ENCODE results near the gene POLR2L.

POLR2L gene

GRCh38 chr11:837189-837989 is 4.9 kb downstream of the POLR2L start:
- DNase-seq = no peak

- no peak for DNase-seq
Observed at GRCh38 chr11:836700-837099, 5.6 kb downstream of the POLR2L start.

- DNase-seq = no peak
Observed at GRCh38 chr11:836274-836673, 6.1 kb downstream of the POLR2L start.

- no peak for DNase-seq
Observed at GRCh38 chr11:834371-835316, 7.7 kb downstream of the POLR2L start.

GRCh38 chr11:833849-834311 is 8.4 kb downstream of the POLR2L start:
- no peak for DNase-seq

- no peak for DNase-seq
Observed at GRCh38 chr11:833114-833791, 9.1 kb downstream of the POLR2L start.

GRCh38 chr11:832529-833113 is 9.7 kb downstream of the POLR2L start, which contains the start of gene CD151:
Gene CD151 (plus strand): TSS chr11:832952. CDS start chr11:836070, 3,118 bp downstream.
- peak; percentile 55 for DNase-seq

GRCh38 chr11:831961-832528 is 10.3 kb downstream of the POLR2L start:
- no peak for DNase-seq

GRCh38 chr11:831118-831864 is 11.0 kb downstream of the POLR2L start:
- no peak for DNase-seq

- DNase-seq = peak; percentile 71
Observed at GRCh38 chr11:830295-831117, 11.8 kb downstream of the POLR2L start.

- no peak for DNase-seq
Observed at GRCh38 chr11:829847-830294, 12.5 kb downstream of the POLR2L start.

GRCh38 chr11:829176-829846 is 13.0 kb downstream of the POLR2L start:
- no peak for DNase-seq

GRCh38 chr11:828506-829175 is 13.7 kb downstream of the POLR2L start:
- DNase-seq = no peak

GRCh38 chr11:827897-828192 is 14.5 kb downstream of the POLR2L start, which contains the start of gene CRACR2B:
Gene CRACR2B (plus strand): TSS chr11:827919. CDS start chr11:828608, 689 bp downstream.
- no peak for DNase-seq

GRCh38 chr11:827146-827896 is 15.0 kb downstream of the POLR2L start:
- DNase-seq = no peak

- no peak for DNase-seq
Observed at GRCh38 chr11:826836-827145, 15.5 kb downstream of the POLR2L start.

GRCh38 chr11:826227-826621 is 16.1 kb downstream of the POLR2L start:
- no peak for DNase-seq

GRCh38 chr11:825366-826226 is 16.7 kb downstream of the POLR2L start:
- no peak for DNase-seq
